Measurements from ENCODE around the gene COL4A1. TPM values are rescaled to one million over a fixed set of nuclear protein-coding genes. Genes with fewer than 3 reads are reported as not detected.

The COL4A1 gene
- polyA plus RNA-seq, 1 of the 3 experiments (the other 2 are of a cell fraction): 30.3 TPM

GRCh38 chr13:110170020-110170790 lies 136.8 kb downstream of the COL4A1 start:
- Histone ChIP-seq H3K4me1 (ENCODE audit: control insufficient read depth in 1 of 2, insufficient read depth in 2 of 2, low read depth in 1 of 2, low read length in 1 of 2) (no peaks in the 10 kb centered on the region), H3K4me2 (no peak overlapping the region), H3F3A (replicated peaks; ENCODE audit: insufficient read depth) (no peaks in the 10 kb centered on the region), H3K27me3 (ENCODE audit: insufficient read depth) (no peaks in the 10 kb centered on the region), H3K79me2 (ENCODE audit: insufficient read depth) (no peaks in the 10 kb centered on the region), H3K9me2 (no peaks in the 10 kb centered on the region), H3K27ac (ENCODE audit: low read depth in 2 of 2, low read length in 1 of 2) (no peak overlapping the region), H2AFZ (ENCODE audit: low read depth) (no peak overlapping the region), H3K36me3 (replicated peaks in 1 of 2; ENCODE audit: control insufficient read depth in 1 of 2, insufficient read depth in 2 of 2, low read length in 1 of 2) (peaks cover 32 to 72% of the 10 kb centered on the region in 2 experiments), H4K20me1 (ENCODE audit: insufficient read depth) (no peaks in the 10 kb centered on the region), H3K4me3 (ENCODE audit: low read depth in 2 of 2, low read length in 1 of 2) (no peak overlapping the region), H3K9me3 (no peaks in the 10 kb centered on the region), H3K9ac (no peak overlapping the region)
- DNase-seq: no peak
- no peak for TF ChIP-seq POLR2AphosphoS5 (IDR thresholded peaks at IDR 0.05; ENCODE audit: low read depth, low read length)
- POLR2A ChIA-PET: no interaction called here
- CTCF ChIA-PET: no interaction called here
- WGBS (ENCODE audit: low lambda C conversion rate): 93% methylated on average over 20 of the region's 20 CpGs

GRCh38 chr13:110168999-110169933 lies 137.7 kb downstream of the COL4A1 start:
- POLR2A ChIA-PET: no interaction called here
- Histone ChIP-seq H3K27me3 (ENCODE audit: insufficient read depth) (no peaks in the 10 kb centered on the region), H3K4me2 (no peak overlapping the region), H4K20me1 (ENCODE audit: insufficient read depth) (no peaks in the 10 kb centered on the region), H3K36me3 (replicated peaks in 1 of 2; ENCODE audit: control insufficient read depth in 1 of 2, insufficient read depth in 2 of 2, low read length in 1 of 2) (peaks cover 24 to 71% of the 10 kb centered on the region in 2 experiments), H3F3A (replicated peaks; ENCODE audit: insufficient read depth) (no peaks in the 10 kb centered on the region), H3K27ac (ENCODE audit: low read depth in 2 of 2, low read length in 1 of 2) (no peak overlapping the region), H3K9me2 (no peaks in the 10 kb centered on the region), H3K4me3 (ENCODE audit: low read depth in 2 of 2, low read length in 1 of 2) (no peak overlapping the region), H3K4me1 (ENCODE audit: control insufficient read depth in 1 of 2, insufficient read depth in 2 of 2, low read depth in 1 of 2, low read length in 1 of 2) (no peaks in the 10 kb centered on the region; a peak in 1 of 4 replicates), H3K79me2 (ENCODE audit: insufficient read depth) (no peaks in the 10 kb centered on the region), H3K9ac (no peak overlapping the region), H3K9me3 (no peaks in the 10 kb centered on the region), H2AFZ (ENCODE audit: low read depth) (no peak overlapping the region)
- WGBS (ENCODE audit: low lambda C conversion rate): 88% methylated on average over 4 of the region's 4 CpGs
- CTCF ChIA-PET: no interaction called here
- no peak for DNase-seq
- TF ChIP-seq MXI1 (IDR thresholded peaks at IDR 0.05; ENCODE audit: low read depth, low read length) (no peak), TEAD4 (IDR thresholded peaks at IDR 0.05; ENCODE audit: borderline replicate concordance, insufficient read depth) (no peak), GATA2 (CRISPR knock-in tag; IDR thresholded peaks at IDR 0.05) (no peak), EP300 (IDR thresholded peaks at IDR 0.05; ENCODE audit: borderline replicate concordance in 1 of 2, low read depth in 1 of 2, low read length in 1 of 2) (no peak), CHD2 (IDR thresholded peaks at IDR 0.05; ENCODE audit: low read length, partially characterized antibody) (no peak), PBX3 (IDR thresholded peaks at IDR 0.05) (no peak), NRF1 (IDR thresholded peaks at IDR 0.05; ENCODE audit: low read depth, low read length) (no peak), EZH2phosphoT487 (IDR thresholded peaks at IDR 0.05; ENCODE audit: borderline replicate concordance, low read depth) (no peak)
- TF ChIP-seq, protein P1, sequence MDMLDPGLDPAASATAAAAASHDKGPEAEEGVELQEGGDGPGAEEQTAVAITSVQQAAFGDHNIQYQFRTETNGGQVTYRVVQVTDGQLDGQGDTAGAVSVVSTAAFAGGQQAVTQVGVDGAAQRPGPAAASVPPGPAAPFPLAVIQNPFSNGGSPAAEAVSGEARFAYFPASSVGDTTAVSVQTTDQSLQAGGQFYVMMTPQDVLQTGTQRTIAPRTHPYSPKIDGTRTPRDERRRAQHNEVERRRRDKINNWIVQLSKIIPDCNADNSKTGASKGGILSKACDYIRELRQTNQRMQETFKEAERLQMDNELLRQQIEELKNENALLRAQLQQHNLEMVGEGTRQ (IDR thresholded peaks at IDR 0.05; ENCODE audit: borderline replicate concordance, low read depth, low read length): no peak
- TF ChIP-seq, protein P2, sequence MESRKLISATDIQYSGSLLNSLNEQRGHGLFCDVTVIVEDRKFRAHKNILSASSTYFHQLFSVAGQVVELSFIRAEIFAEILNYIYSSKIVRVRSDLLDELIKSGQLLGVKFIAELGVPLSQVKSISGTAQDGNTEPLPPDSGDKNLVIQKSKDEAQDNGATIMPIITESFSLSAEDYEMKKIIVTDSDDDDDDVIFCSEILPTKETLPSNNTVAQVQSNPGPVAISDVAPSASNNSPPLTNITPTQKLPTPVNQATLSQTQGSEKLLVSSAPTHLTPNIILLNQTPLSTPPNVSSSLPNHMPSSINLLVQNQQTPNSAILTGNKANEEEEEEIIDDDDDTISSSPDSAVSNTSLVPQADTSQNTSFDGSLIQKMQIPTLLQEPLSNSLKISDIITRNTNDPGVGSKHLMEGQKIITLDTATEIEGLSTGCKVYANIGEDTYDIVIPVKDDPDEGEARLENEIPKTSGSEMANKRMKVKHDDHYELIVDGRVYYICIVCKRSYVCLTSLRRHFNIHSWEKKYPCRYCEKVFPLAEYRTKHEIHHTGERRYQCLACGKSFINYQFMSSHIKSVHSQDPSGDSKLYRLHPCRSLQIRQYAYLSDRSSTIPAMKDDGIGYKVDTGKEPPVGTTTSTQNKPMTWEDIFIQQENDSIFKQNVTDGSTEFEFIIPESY (IDR thresholded peaks at IDR 0.05; ENCODE audit: borderline replicate concordance, low read depth): no peak
